Kidney tubule cell (primary cell): ENCODE measurements around the gene ELF5.

ENCODE experiments used
- DNase-seq: peaks from one replicate; pipeline ENCODE4 v3.0.0-alpha.2; 2018; ENCODE audit warnings: low spot score

Gene ELF5

DNA sequence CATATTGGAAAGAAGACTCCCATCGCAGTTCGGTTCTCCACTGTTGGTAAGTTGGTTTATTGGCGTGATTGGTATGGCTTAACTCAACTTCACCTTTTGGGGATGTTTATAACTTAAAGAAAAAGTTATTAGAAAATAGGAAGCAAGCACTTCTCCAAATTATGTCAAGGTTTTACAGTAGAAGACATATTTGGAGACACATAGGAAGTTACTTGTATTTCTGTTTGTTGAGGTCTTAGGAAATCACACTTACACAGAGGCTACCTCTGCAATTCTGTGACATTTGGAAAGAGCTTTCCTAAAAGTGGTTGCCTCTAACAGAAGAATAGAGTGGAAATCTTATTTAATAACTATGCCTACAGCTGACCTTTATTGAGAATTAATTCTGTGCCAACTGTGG, 62.5 kb downstream of the ELF5 start:
- DNase-seq: no peak

- peak; percentile 51 for DNase-seq
Measured at GRCh38 chr11:34449013-34449412, 64.6 kb downstream of the ELF5 start.

DNA sequence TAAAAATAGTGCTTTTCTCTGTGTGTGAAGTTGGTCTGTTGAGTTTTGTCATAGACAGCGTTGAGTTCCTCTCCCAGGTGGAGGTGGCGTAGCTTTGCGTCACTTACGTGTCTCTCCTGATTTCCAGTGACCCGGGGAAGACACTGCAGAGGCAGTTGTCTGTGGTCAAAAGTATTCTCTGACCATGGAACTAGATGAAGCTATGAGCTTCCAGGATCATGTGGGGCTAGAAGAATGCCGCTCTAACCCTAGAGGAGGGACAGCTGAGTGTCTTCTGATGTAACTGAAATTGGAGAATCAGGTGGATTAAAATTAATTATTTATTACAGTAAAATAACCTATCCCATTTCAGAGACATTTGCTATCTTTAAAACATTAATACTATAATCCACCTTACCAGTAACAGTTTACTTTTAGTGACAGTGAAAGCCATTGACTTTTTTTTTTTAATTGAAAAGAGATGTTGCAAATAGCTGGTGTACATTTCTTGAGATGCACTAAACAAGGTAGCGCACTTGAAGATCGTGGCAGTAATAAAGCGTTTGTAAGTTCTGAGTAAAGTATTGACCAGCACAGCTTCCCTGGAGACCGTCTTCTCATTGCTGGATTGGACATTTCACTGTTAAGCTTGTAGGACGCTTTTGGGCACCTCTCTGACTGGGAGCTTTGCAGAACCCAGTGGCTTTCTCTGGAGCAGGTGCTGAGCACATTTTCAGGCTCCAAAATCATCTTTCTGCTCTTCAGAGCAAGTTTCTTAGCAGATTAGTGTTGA, 65.2 kb downstream of the ELF5 start:
- DNase-seq: no peak

- no peak for DNase-seq
Measured at GRCh38 chr11:34447044-34447443, 66.5 kb downstream of the ELF5 start.

DNA sequence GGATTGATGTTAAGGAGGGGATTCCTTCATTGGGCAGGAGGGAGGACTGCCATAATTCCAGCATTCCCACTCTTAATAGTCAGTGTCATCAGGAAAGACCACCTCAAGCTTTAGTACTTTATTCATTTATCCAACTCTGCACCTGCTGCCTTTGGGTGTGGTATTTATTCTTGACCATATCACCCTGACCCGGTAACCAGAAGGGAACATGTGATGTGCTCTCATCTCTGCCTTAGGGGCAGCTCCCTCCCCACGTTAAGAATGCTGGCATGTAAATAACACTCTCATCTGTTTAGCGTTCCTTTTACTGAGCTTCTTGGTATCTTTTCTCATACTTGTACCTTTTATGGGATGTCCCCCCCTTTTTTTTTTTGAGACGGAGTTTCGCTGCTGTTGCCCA, 67.2 kb downstream of the ELF5 start:
- DNase-seq: no peak

DNA sequence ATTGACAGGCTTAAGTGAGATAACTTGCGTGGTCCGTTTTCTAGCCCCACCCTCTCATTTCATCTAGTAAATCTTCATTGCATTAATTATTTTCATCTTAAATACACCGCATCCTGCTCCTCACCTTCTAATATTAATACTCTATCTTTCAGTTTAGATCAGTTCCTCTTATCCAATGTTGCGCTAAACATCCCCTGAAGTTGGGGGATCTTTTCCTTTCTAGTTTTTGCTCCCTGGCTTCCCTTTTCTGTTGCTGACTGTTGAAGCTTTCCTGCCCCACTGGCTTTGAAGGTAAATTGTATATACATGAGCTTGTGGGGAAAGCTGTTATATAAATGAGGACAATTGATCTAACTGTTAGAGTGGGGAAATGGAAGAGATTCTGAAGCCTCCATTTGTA, 67.6 kb downstream of the ELF5 start:
- no peak for DNase-seq

DNA sequence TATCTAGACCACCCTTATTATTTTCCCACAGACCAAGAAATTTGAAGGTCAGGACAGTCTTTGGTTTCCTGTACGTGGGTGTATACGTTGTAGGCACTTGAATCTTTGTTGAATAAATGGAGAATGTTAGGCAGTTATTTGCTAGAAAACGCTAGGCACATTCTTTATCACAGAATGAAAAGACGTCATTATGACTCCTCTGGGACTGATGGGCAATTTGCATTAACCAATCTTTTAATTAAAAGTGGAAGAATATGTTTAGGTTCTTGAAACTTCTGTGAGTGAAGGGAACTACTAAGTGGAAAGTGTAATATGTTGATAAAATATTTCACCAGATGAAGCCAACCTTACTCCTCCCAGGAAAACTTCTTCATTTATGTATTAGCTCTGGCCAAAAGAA, 69.2 kb downstream of the ELF5 start:
- DNase-seq: no peak

DNA sequence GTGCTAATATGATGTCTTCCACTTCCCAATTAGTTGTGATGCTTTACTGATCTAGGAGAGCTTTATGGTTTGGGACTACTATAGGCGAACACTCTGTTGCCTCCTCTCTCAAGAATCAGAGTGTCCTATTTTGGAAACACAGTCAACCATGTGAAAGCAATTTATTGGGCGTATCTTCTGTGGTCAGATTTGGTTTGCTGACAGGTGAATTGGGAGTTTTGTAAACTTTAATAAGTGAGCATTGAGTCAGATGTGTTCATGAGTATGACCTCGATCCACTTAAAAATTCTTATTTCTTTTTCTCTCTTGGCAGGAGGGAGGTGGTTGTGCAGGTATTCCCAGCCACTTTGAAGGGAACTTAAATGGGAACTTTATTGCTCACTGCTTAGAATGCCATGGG, 70.5 kb downstream of the ELF5 start:
- peak; percentile 23 for DNase-seq

- DNase-seq: no peak
Measured at GRCh38 chr11:34441814-34442213, 71.8 kb downstream of the ELF5 start.

GRCh38 chr11:34439610-34440198, 73.9 kb downstream of the ELF5 start:
- peak; percentile 19 for DNase-seq

- peak; percentile 97 for DNase-seq
Measured at GRCh38 chr11:34438529-34439507, 74.8 kb downstream of the ELF5 start, which contains the start of gene CAT. CAT (plus strand) TSS chr11:34438934; CDS start chr11:34439014, 80 bp downstream.

- DNase-seq: no peak
Measured at GRCh38 chr11:34437224-34438125, 76.1 kb downstream of the ELF5 start.

DNA sequence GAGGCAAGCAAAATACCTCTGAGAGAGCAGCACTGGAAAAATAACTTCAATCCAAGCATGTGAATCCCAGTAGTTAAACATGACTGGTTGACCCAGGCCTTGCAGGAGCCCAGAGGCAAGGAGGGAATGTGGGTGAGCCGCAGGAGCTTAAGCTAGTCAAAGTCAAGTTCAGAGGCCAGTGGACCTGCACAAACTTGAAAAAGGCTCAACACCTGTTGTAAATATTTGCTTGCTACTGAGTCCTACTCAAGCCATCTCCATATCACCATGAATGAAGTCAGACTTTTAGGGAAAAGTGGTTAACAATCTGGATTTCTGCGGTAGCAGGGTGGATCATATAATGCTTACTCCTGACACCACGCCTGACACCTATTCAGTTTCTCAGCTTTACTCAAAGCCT, 79.7 kb downstream of the ELF5 start:
- no peak for DNase-seq

DNA sequence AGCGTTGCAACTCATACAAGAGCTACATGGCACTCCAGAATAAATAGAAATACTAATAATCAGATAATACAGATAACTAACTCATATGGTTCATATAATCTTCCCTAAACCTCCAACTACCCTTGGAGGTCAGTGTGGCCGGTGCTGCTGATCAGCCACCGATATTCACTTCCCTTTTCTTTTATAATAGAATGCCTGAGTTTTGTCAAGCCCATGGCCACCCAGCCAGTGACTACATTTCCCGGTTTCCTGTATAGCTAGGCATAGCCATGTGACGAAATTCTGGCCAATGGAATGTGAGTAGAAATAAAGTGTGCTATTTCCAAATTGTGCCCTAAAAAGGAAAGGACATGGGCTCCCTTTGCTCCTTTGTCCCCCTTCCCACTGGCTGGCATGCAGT, 80.8 kb downstream of the ELF5 start:
- DNase-seq: no peak

GRCh38 chr11:34431979-34432378, 81.6 kb downstream of the ELF5 start:
- no peak for DNase-seq
